ENCODE measurements around the gene MACROH2A2.

MACROH2A2 gene

GRCh38 chr10:70092389-70092718 is 39.7 kb downstream of the MACROH2A2 start:
- no peak overlapping the region for H3K4me3 ChIP-seq (ENCODE audit: low read depth, low read length)
- DNase-seq (ENCODE audit: low read depth), result no peak
- TF ChIP-seq, protein P1, sequence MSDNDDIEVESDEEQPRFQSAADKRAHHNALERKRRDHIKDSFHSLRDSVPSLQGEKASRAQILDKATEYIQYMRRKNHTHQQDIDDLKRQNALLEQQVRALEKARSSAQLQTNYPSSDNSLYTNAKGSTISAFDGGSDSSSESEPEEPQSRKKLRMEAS (IDR thresholded peaks at IDR 0.05; ENCODE audit: low read depth, low read length), result no peak
- TF ChIP-seq POLR2A (IDR thresholded peaks at IDR 0.05; ENCODE audit: extremely low read depth, insufficient read length) (no peak), MYC (IDR thresholded peaks at IDR 0.05; ENCODE audit: low read depth, low read length) (no peak)
- TF ChIP-seq, protein P2, sequence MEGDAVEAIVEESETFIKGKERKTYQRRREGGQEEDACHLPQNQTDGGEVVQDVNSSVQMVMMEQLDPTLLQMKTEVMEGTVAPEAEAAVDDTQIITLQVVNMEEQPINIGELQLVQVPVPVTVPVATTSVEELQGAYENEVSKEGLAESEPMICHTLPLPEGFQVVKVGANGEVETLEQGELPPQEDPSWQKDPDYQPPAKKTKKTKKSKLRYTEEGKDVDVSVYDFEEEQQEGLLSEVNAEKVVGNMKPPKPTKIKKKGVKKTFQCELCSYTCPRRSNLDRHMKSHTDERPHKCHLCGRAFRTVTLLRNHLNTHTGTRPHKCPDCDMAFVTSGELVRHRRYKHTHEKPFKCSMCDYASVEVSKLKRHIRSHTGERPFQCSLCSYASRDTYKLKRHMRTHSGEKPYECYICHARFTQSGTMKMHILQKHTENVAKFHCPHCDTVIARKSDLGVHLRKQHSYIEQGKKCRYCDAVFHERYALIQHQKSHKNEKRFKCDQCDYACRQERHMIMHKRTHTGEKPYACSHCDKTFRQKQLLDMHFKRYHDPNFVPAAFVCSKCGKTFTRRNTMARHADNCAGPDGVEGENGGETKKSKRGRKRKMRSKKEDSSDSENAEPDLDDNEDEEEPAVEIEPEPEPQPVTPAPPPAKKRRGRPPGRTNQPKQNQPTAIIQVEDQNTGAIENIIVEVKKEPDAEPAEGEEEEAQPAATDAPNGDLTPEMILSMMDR (IDR thresholded peaks at IDR 0.05; ENCODE audit: low read depth, low read length), result no peak

DNA sequence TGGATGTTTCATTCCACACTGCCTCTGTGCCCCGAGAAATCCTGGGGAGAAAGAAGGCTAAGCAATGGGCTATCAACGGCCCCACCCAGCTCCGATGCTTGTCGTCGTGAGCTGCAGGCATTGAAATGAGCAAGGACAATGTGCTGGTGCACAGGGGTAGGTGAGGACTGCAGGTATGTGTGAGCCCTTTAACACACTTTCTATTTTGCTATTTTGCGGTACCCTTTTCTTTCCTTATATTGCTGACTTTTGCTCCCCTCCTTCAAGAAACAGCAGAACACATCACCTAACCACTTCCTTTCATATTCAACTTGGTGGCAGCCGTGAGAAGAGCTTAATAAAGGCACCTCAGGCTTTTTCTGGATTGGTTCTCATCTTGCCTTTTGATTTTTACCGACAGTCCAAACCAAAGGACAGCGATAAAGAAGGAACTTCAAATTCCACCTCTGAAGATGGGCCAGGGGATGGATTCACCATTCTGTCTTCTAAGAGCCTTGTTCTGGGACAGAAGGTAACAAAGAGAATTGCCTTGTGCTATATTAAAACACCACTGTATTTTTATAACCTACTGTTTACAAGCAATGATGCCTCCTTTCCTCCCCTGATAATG is 40.8 kb downstream of the MACROH2A2 start:
- no peak for DNase-seq (ENCODE audit: low read depth)
- H3K4me3 ChIP-seq (ENCODE audit: low read depth, low read length), result no peak overlapping the region
- TF ChIP-seq, protein P2 (IDR thresholded peaks at IDR 0.05; ENCODE audit: low read depth, low read length), result no peak
- TF ChIP-seq POLR2A (IDR thresholded peaks at IDR 0.05; ENCODE audit: extremely low read depth, insufficient read length), result no peak
- TF ChIP-seq, protein P1 (IDR thresholded peaks at IDR 0.05; ENCODE audit: low read depth, low read length), result no peak
- no peak for TF ChIP-seq MYC (IDR thresholded peaks at IDR 0.05; ENCODE audit: low read depth, low read length)

DNA sequence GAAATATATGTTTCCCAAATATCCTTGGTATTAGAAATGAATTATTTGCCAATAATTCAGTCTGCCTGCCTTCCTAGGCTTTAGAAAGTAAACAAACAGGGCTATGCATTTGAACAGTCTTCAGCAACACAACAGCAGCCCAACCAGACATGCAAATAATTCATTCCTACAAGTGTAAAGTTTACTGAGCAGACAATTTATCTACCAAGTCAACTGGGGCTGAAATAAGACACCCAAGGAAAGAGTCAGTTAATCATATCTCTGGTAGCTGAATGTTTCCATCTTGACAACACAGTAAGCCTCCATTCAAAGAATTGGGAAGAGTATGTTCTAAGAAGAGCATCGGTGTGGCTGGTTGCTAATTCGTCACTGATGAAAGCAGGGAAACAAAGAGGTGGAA is 41.6 kb downstream of the MACROH2A2 start:
- TF ChIP-seq POLR2A (IDR thresholded peaks at IDR 0.05; ENCODE audit: extremely low read depth, insufficient read length) (no peak), MYC (IDR thresholded peaks at IDR 0.05; ENCODE audit: low read depth, low read length) (no peak)
- TF ChIP-seq, protein P1 (IDR thresholded peaks at IDR 0.05; ENCODE audit: low read depth, low read length), result no peak
- TF ChIP-seq, protein P2 (IDR thresholded peaks at IDR 0.05; ENCODE audit: low read depth, low read length), result no peak
- H3K4me3 ChIP-seq (ENCODE audit: low read depth, low read length), result no peak overlapping the region
- no peak for DNase-seq (ENCODE audit: low read depth)

GRCh38 chr10:70096016-70096704 is 43.5 kb downstream of the MACROH2A2 start:
- no peak for DNase-seq (ENCODE audit: low read depth)
- TF ChIP-seq, protein P2 (IDR thresholded peaks at IDR 0.05; ENCODE audit: low read depth, low read length), result no peak
- TF ChIP-seq POLR2A (IDR thresholded peaks at IDR 0.05; ENCODE audit: extremely low read depth, insufficient read length) (no peak), MYC (IDR thresholded peaks at IDR 0.05; ENCODE audit: low read depth, low read length) (no peak)
- TF ChIP-seq, protein P1 (IDR thresholded peaks at IDR 0.05; ENCODE audit: low read depth, low read length), result no peak
- no peak overlapping the region for H3K4me3 ChIP-seq (ENCODE audit: low read depth, low read length)

DNA sequence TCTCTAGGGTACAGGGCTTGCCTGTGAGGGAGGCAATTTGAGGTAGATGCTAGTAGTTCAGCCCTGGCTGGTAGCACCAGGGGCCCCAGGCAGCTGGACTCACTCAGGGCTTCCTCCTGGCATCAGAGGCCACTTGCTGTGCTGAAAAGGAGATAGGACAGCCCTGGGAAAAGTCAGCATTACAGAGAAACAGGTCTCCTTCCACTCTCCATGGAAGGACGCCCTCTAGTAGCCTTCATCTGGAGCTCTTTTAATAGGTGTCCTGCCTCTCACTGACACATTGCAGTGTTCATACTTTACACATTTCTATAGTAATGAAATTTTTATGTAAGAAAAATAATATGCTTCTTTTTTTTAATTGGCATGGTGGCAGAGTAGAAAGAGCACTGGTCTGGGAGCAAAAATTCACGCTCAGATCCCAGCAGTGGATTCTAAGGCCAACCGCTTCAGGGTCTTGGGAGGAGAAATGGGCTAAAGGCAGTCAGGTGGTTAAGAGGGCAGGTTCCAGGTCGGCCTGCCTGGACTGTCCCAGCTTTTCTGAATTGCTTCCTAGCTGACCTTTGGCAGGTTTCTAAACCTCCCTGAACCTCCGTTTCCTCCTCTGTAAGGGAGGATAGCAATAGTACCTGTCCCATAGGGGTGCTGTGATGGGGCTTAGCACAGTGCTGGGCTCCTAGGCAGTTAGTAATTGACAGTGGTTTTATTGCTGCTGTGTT is 44.2 kb downstream of the MACROH2A2 start:
- DNase-seq (ENCODE audit: low read depth), result no peak
- no peak overlapping the region for H3K4me3 ChIP-seq (ENCODE audit: low read depth, low read length)
- TF ChIP-seq, protein P1 (IDR thresholded peaks at IDR 0.05; ENCODE audit: low read depth, low read length), result no peak
- TF ChIP-seq POLR2A (IDR thresholded peaks at IDR 0.05; ENCODE audit: extremely low read depth, insufficient read length), result no peak
- TF ChIP-seq MYC (IDR thresholded peaks at IDR 0.05; ENCODE audit: low read depth, low read length), result no peak
- TF ChIP-seq, protein P2 (IDR thresholded peaks at IDR 0.05; ENCODE audit: low read depth, low read length), result no peak
